GM23248 (cell line): Measurements from ENCODE around the gene SLC8B1. TPM values are rescaled to one million over a fixed set of nuclear protein-coding genes. Genes with fewer than 3 reads are reported as not detected.

Experiments used
- DNase-seq: peaks from one replicate; pipeline ENCODE4 v3.0.0-alpha.2; 2015
- H2AFZ ChIP-seq: fragments of 200-600 bp; sonication (generic); 2 replicates; pipeline ENCODE4 v1.6.1; 2016; ENCODE audit warnings: antibody characterized with exemption
- H3F3A ChIP-seq: fragments of 200-600 bp; sonication (generic); 2 replicates; pipeline ENCODE4 v1.6.1; 2016; ENCODE audit warnings: mild to moderate bottlenecking, antibody characterized with exemption, mixed run types; ENCODE audit not compliant: insufficient read depth
- H3K27ac ChIP-seq: fragments of 200-600 bp; sonication (generic); 2 replicates; pipeline ENCODE4 v1.5.1; 2016; ENCODE audit warnings: mild to moderate bottlenecking
- H3K27me3 ChIP-seq: fragments of 200-600 bp; sonication (generic); replicated peaks from 2 replicates; pipeline ENCODE4 v1.6.1; 2016; ENCODE audit warnings: mild to moderate bottlenecking; ENCODE audit not compliant: insufficient read depth
- H3K36me3 ChIP-seq: fragments of 200-600 bp; sonication (generic); 2 replicates; pipeline ENCODE4 v1.6.1; 2016; ENCODE audit warnings: low read depth, mild to moderate bottlenecking
- H3K4me1 ChIP-seq: fragments of 200-600 bp; sonication (generic); 2 replicates; pipeline ENCODE4 v1.6.1; 2016; ENCODE audit warnings: mild to moderate bottlenecking; ENCODE audit not compliant: insufficient read depth
- H3K4me2 ChIP-seq: fragments of 200-600 bp; sonication (generic); one replicate; pipeline ENCODE4 v1.6.1; 2016; ENCODE audit warnings: mild to moderate bottlenecking; ENCODE audit not compliant: unreplicated experiment
- H3K4me3 ChIP-seq: fragments of 200-600 bp; sonication (generic); 2 replicates; pipeline ENCODE4 v1.5.1; 2016; ENCODE audit warnings: mild to moderate bottlenecking
- H3K79me2 ChIP-seq: fragments of 200-600 bp; sonication (generic); 2 replicates; pipeline ENCODE4 v1.6.1; 2016; ENCODE audit warnings: mild to moderate bottlenecking; ENCODE audit not compliant: insufficient read depth
- H3K9ac ChIP-seq: fragments of 200-600 bp; sonication (generic); 2 replicates; pipeline ENCODE4 v1.6.1; 2016; ENCODE audit warnings: mild to moderate bottlenecking
- H3K9me2 ChIP-seq: fragments of 200-600 bp; sonication (generic); 2 replicates; pipeline ENCODE4 v1.6.1; 2016; ENCODE audit warnings: mixed run types, mild to moderate bottlenecking, moderate library complexity; ENCODE audit not compliant: insufficient read depth
- H3K9me3 ChIP-seq: fragments of 200-600 bp; sonication (generic); one replicate; pipeline ENCODE4 v1.6.1; 2017; ENCODE audit warnings: low read depth
- H4K20me1 ChIP-seq: fragments of 200-600 bp; sonication (generic); 2 replicates; pipeline ENCODE4 v1.6.0; 2016; ENCODE audit not compliant: insufficient read depth
- EZH2 ChIP-seq: fragments of 200-600 bp; sonication (generic); IDR thresholded peaks from 2 replicates; pipeline ENCODE4 v1.6.1; 2018; ENCODE audit warnings: antibody characterized with exemption, mild to moderate bottlenecking; ENCODE audit not compliant: insufficient read depth, poor library complexity, severe bottlenecking
- EZH2phosphoT487 ChIP-seq: fragments of 200-600 bp; sonication (generic); IDR thresholded peaks from 2 replicates; pipeline ENCODE4 v1.6.1; 2018; ENCODE audit warnings: antibody characterized with exemption, moderate library complexity, mild to moderate bottlenecking, low read depth; ENCODE audit not compliant: insufficient read depth
- WGBS, 2 experiments: methylation state at CpG; one replicate each; pipeline ENCODE4 v1.1.6; 2015 to 2017; ENCODE audit warnings: low lambda C conversion rate in 2 of 2, low coverage in 1 of 2; ENCODE audit errors: missing lambda C conversion rate in 2 of 2; 5-methylcytosine and 5-hydroxymethylcytosine counted together
- in situ Hi-C: fragments of 300-500 bp; cut with MboI; formaldehyde crosslinking; loops from 2 replicates; pipeline ENCODE4 v1.15.0; 2020
- polyA plus RNA-seq: library from polyadenylated mRNA; unstranded; fragments of >200 nt; fragmentation: Nextera tagmentation; extraction: Ambion mirVana; gene quantifications from 2 replicates; pipeline ENCODE4 v1.2.1, GENCODE V29; 2016
- total RNA-seq: library from RNA; depleted of rRNA; stranded (reverse); fragments of >200 nt; shearing (Covaris generic); gene quantifications from 2 replicates; pipeline ENCODE4 v1.2.3, GENCODE V29; 2014

Gene SLC8B1
- total and polyA plus RNA-seq, 2 experiments from 2014 or later = 6.6 to 9.0 TPM

DNA sequence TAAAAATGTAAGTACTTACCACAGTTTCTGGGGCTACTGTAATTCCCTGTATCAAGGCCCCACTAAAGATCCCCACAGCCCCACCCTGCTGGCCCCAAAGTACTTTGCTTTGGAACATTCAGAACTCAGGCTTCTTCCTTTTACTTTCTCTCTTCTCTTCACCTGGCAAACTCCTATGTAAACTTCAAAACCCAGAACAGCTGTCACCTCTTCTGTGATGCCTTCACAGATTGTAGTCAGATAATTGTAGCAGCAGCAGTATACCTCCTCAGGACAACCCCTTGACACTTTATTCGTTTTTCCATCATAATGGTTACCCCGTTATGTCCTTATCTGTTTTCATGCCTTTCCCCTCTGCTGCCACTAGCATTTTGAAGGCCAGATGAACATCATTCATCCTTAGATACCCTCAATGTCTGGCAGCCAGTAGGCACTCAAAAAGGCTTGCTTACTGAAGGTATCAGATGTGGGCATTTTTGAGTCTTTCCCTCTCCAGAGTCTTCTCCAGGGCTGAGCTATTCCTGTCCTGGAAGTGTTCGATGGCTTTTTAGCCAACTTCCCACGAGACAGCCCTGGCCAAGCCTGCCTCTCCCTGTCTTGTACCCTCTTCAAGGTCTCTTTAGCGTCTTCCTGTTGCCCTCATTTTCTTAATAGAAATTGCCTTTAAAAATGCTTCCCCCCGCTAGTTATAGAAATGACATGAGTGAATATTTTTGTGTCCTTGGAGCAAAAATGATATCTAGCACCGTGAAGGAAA lies 30.9 kb upstream of the SLC8B1 start:
- no peaks in the 10 kb centered on the region for H4K20me1 ChIP-seq
- TF ChIP-seq EZH2 (no peak), EZH2phosphoT487 (no peak)
- no peak for DNase-seq
- H3K4me1 ChIP-seq = 0 out of 2 replicates have a peak, but pooled peaks cover 7% of the 10 kb centered on the region
- 75% methylated on average over 7 of the region's 7 CpGs for WGBS, 2 experiments
- H3K4me3 ChIP-seq = no peak overlapping the region
- H3K27ac ChIP-seq = no peak overlapping the region
- H3F3A ChIP-seq = no peaks in the 10 kb centered on the region
- H3K9me2 ChIP-seq = no peaks in the 10 kb centered on the region
- H3K9me3 ChIP-seq = no peaks in the 10 kb centered on the region
- no peak overlapping the region for H3K9ac ChIP-seq
- H3K36me3 ChIP-seq = no peaks in the 10 kb centered on the region
- H2AFZ ChIP-seq = no peak overlapping the region
- 0 out of 2 replicates have a peak, but pooled peaks cover 7% of the 10 kb centered on the region for H3K79me2 ChIP-seq
- no peak overlapping the region for H3K4me2 ChIP-seq
- in situ Hi-C loops = no loop called here
- no peaks in the 10 kb centered on the region for H3K27me3 ChIP-seq

GRCh38 chr12:113364698-113365097 lies 29.8 kb upstream of the SLC8B1 start:
- H3K9ac ChIP-seq = no peak overlapping the region
- no peak overlapping the region for H3K27ac ChIP-seq
- no peaks in the 10 kb centered on the region for H3F3A ChIP-seq
- H3K9me2 ChIP-seq = no peaks in the 10 kb centered on the region
- H3K4me3 ChIP-seq = no peak overlapping the region
- no peaks in the 10 kb centered on the region for H3K9me3 ChIP-seq
- 86 to 90% methylated on average over 5 of the region's 5 CpGs for WGBS, 2 experiments
- in situ Hi-C loops = no loop called here
- H3K4me1 ChIP-seq = peaks cover 10% of the 10 kb centered on the region
- no peaks in the 10 kb centered on the region for H3K36me3 ChIP-seq
- no peak for TF ChIP-seq EZH2phosphoT487
- no peak for TF ChIP-seq EZH2
- no peaks in the 10 kb centered on the region for H3K27me3 ChIP-seq
- DNase-seq = no peak
- H2AFZ ChIP-seq = no peak overlapping the region
- no peaks in the 10 kb centered on the region for H4K20me1 ChIP-seq
- no peak overlapping the region for H3K4me2 ChIP-seq
- peaks cover 13% of the 10 kb centered on the region for H3K79me2 ChIP-seq

GRCh38 chr12:113361574-113362370 lies 26.9 kb upstream of the SLC8B1 start:
- WGBS, 2 experiments = 28 to 33% methylated on average over 12 of the region's 12 CpGs
- no peak for TF ChIP-seq EZH2phosphoT487
- no peak for TF ChIP-seq EZH2
- Histone ChIP-seq H3K79me2 (peaks cover 24% of the 10 kb centered on the region), H3K27me3 (no peaks in the 10 kb centered on the region), H3F3A (no peaks in the 10 kb centered on the region), H3K4me2 (no peak overlapping the region), H3K36me3 (no peaks in the 10 kb centered on the region), H3K9me3 (no peaks in the 10 kb centered on the region), H3K27ac (peak overlapping the region; percentile 11; the same call in 1 of the 2 replicates), H3K4me3 (no peak overlapping the region), H3K9me2 (no peaks in the 10 kb centered on the region), H3K4me1 (peaks cover 18% of the 10 kb centered on the region), H2AFZ (no peak overlapping the region), H3K9ac (no peak overlapping the region), H4K20me1 (no peaks in the 10 kb centered on the region)
- DNase-seq = peak; percentile 46
- in situ Hi-C loops = no loop called here

GRCh38 chr12:113359939-113360748 lies 25.2 kb upstream of the SLC8B1 start:
- TF ChIP-seq EZH2 (no peak), EZH2phosphoT487 (no peak)
- peaks cover 18% of the 10 kb centered on the region for H3K4me1 ChIP-seq
- 39 to 40% methylated on average over 9 of the region's 9 CpGs for WGBS, 2 experiments
- peaks cover 23% of the 10 kb centered on the region for H3K79me2 ChIP-seq
- DNase-seq = peak; percentile 54
- peak overlapping the region; percentile 81 for H3K9ac ChIP-seq
- H3K36me3 ChIP-seq = no peaks in the 10 kb centered on the region
- H3K4me3 ChIP-seq = peak overlapping the region; percentile 90; the same call in 1 of the 2 replicates
- H3K9me3 ChIP-seq = no peaks in the 10 kb centered on the region
- peak overlapping the region; percentile 96 for H3K4me2 ChIP-seq
- H3F3A ChIP-seq = no peaks in the 10 kb centered on the region
- no peaks in the 10 kb centered on the region for H3K9me2 ChIP-seq
- no peaks in the 10 kb centered on the region for H3K27me3 ChIP-seq
- H2AFZ ChIP-seq = no peak overlapping the region
- in situ Hi-C loops = no loop called here
- no peak overlapping the region for H3K27ac ChIP-seq
- no peaks in the 10 kb centered on the region for H4K20me1 ChIP-seq
